Smooth muscle cell (in vitro differentiated cells): Measurements from ENCODE around the gene NOG. TPM values are rescaled to one million over a fixed set of nuclear protein-coding genes. Genes with fewer than 3 reads are reported as not detected.

ENCODE experiments used
- DNase-seq: peaks from one replicate; lab custom pipeline; 2025; ENCODE audit not compliant: unreplicated experiment; lab: John Stamatoyannopoulos, UW
- H2AFZ ChIP-seq: fragments of 200-600 bp; sonication (generic); 2 replicates; pipeline ENCODE4 v1.6.0; 2016; ENCODE audit warnings: antibody characterized with exemption, low read depth, mild to moderate bottlenecking
- H3F3A ChIP-seq: fragments of 200-600 bp; sonication (generic); 2 replicates; pipeline ENCODE4 v1.6.0; 2017; ENCODE audit warnings: antibody characterized with exemption, low read depth
- H3K27ac ChIP-seq: fragments of 200-600 bp; sonication (generic); 2 replicates; pipeline ENCODE4 v1.5.1; 2016; ENCODE audit warnings: low read depth, mild to moderate bottlenecking
- H3K27me3 ChIP-seq: fragments of 200-600 bp; sonication (generic); 2 replicates; pipeline ENCODE4 v1.6.1; 2016; ENCODE audit warnings: low read depth, mild to moderate bottlenecking
- H3K36me3 ChIP-seq: fragments of 200-600 bp; sonication (generic); 2 replicates; pipeline ENCODE4 v1.5.1; 2016; ENCODE audit warnings: low read depth
- H3K4me1 ChIP-seq: fragments of 200-600 bp; sonication (generic); 2 replicates; pipeline ENCODE4 v1.5.1; 2016; ENCODE audit warnings: low read depth
- H3K4me2 ChIP-seq: fragments of 200-600 bp; sonication (generic); 2 replicates; pipeline ENCODE4 v1.6.0; 2016; ENCODE audit warnings: mild to moderate bottlenecking
- H3K4me3 ChIP-seq: fragments of 200-600 bp; sonication (generic); 2 replicates; pipeline ENCODE4 v1.5.1; 2016; ENCODE audit warnings: mild to moderate bottlenecking
- H3K79me2 ChIP-seq: fragments of 200-600 bp; sonication (generic); 2 replicates; pipeline ENCODE4 v1.6.0; 2016; ENCODE audit warnings: low read depth, mild to moderate bottlenecking
- H3K9ac ChIP-seq: fragments of 200-600 bp; sonication (generic); 2 replicates; pipeline ENCODE4 v1.6.0; 2016; ENCODE audit warnings: low read depth
- H3K9me3 ChIP-seq: fragments of 200-600 bp; sonication (generic); replicated peaks from 2 replicates; pipeline ENCODE4 v1.5.1; 2016; ENCODE audit warnings: low read depth
- H4K20me1 ChIP-seq: fragments of 200-600 bp; sonication (generic); 2 replicates; pipeline ENCODE4 v1.6.0; 2016; ENCODE audit warnings: low read depth
- CTCF ChIP-seq: fragments of 200-600 bp; sonication (generic); IDR thresholded peaks from 2 replicates; pipeline ENCODE4 v1.5.1; 2017; ENCODE audit warnings: borderline replicate concordance, mild to moderate bottlenecking, antibody characterized with exemption; ENCODE audit not compliant: insufficient read depth, poor library complexity, severe bottlenecking
- WGBS: methylation state at CpG from one replicate; pipeline ENCODE4 v1.1.7; 2016; ENCODE audit warnings: low lambda C conversion rate; 5-methylcytosine and 5-hydroxymethylcytosine counted together
- polyA plus RNA-seq: library from polyadenylated mRNA; unstranded; fragments of >200 nt; fragmentation: Nextera tagmentation; extraction: Ambion mirVana; gene quantifications from 2 replicates; pipeline ENCODE4 v1.2.1, GENCODE V29; 2016
- total RNA-seq: library from RNA; depleted of rRNA; stranded (reverse); fragments of >200 nt; gene quantifications from 2 replicates; pipeline ENCODE4 v1.2.3, GENCODE V29; 2014

NOG gene
- total RNA-seq = 7.7 and 13.6 TPM in 2 replicates
- polyA plus RNA-seq = 4.6 and 18.1 TPM in 2 replicates

- TF ChIP-seq CTCF = no peak
- peaks cover 39% of the 10 kb centered on the region for H3K4me1 ChIP-seq
- H3K27me3 ChIP-seq = no peaks in the 10 kb centered on the region
- no peaks in the 10 kb centered on the region for H3K36me3 ChIP-seq
- H3F3A ChIP-seq = peaks cover 16% of the 10 kb centered on the region
- H3K4me3 ChIP-seq = peak within 1 kb of the TSS; percentile 76
- H3K27ac ChIP-seq = no peak within 1 kb of the TSS
- peak within 1 kb of the TSS; percentile 91 for H2AFZ ChIP-seq
- H3K9me3 ChIP-seq = no peaks in the 10 kb centered on the region
- no peaks in the 10 kb centered on the region for H4K20me1 ChIP-seq
- peak within 1 kb of the TSS; percentile 39 for H3K9ac ChIP-seq
- WGBS = under 1% methylated on average over 62 of the region's 85 CpGs
- H3K4me2 ChIP-seq = peak within 1 kb of the TSS; percentile 100
- peak; percentile 35 for DNase-seq
- H3K79me2 ChIP-seq = no peaks in the 10 kb centered on the region
These were observed at the start of gene NOG for GRCh38 chr17:56593646-56594319. NOG (plus strand) TSS chr17:56593699; CDS start chr17:56594224, 525 bp downstream.

- no peak overlapping the region for H2AFZ ChIP-seq
- WGBS = 87% methylated on average over 2 of the region's 2 CpGs
- no peak overlapping the region for H3K4me2 ChIP-seq
- no peaks in the 10 kb centered on the region for H3K79me2 ChIP-seq
- H3K27ac ChIP-seq = no peak overlapping the region
- no peaks in the 10 kb centered on the region for H3K36me3 ChIP-seq
- H3K9ac ChIP-seq = no peak overlapping the region
- TF ChIP-seq CTCF = no peak
- no peak overlapping the region for H3K4me3 ChIP-seq
- no peaks in the 10 kb centered on the region for H3K9me3 ChIP-seq
- H3F3A ChIP-seq = no peaks in the 10 kb centered on the region
- DNase-seq = no peak
- H3K4me1 ChIP-seq = no peaks in the 10 kb centered on the region
- H4K20me1 ChIP-seq = no peaks in the 10 kb centered on the region
- H3K27me3 ChIP-seq = no peaks in the 10 kb centered on the region
These were observed 48.4 kb upstream of the NOG start for GRCh38 chr17:56545106-56545505.

GRCh38 chr17:56545930-56546329 lies 47.6 kb upstream of the NOG start:
- Histone ChIP-seq H3F3A (no peaks in the 10 kb centered on the region), H3K4me3 (no peak overlapping the region)

More at GRCh38 chr17:56545930-56546329, 47.6 kb upstream of the NOG start:
- DNase-seq = no peak
- Histone ChIP-seq H3K27me3 (no peaks in the 10 kb centered on the region), H3K4me2 (no peak overlapping the region), H3K9ac (no peak overlapping the region), H3K27ac (no peak overlapping the region), H3K36me3 (no peaks in the 10 kb centered on the region), H2AFZ (no peak overlapping the region), H3K9me3 (no peaks in the 10 kb centered on the region), H3K4me1 (no peaks in the 10 kb centered on the region), H3K79me2 (no peaks in the 10 kb centered on the region), H4K20me1 (no peaks in the 10 kb centered on the region)
- no peak for TF ChIP-seq CTCF
